MV-4-11 (cell line): ENCODE measurements around the gene PEX26.
A peak's percentile ranks its signal among the peaks of the same experiment; 100 is the strongest.
"Not testable (repeated sequence)": the region's sequence is repeated elsewhere in the genome, so short reads cannot be mapped to it uniquely, and the experiment has no call there.

ENCODE experiments used
- DNase-seq: peaks from one replicate; lab custom pipeline; 2025; lab: John Stamatoyannopoulos, UW

PEX26 gene

GRCh38 chr22:18056807-18057474 is 20.8 kb upstream of the PEX26 start:
- no peak for DNase-seq

GRCh38 chr22:18057568-18058209 is 20.1 kb upstream of the PEX26 start:
- DNase-seq, result peak; percentile 65

- no peak for DNase-seq
Measured at GRCh38 chr22:18058371-18059093, 19.3 kb upstream of the PEX26 start.

- DNase-seq, result no peak
Measured at GRCh38 chr22:18059094-18059417, 18.7 kb upstream of the PEX26 start.

GRCh38 chr22:18059473-18059872 is 18.3 kb upstream of the PEX26 start:
- DNase-seq, result no peak

- DNase-seq, result no peak
Measured at GRCh38 chr22:18059991-18060390, 17.8 kb upstream of the PEX26 start.

GRCh38 chr22:18060646-18061620 is 16.9 kb upstream of the PEX26 start:
- DNase-seq, result no peak

- no peak for DNase-seq
Measured at GRCh38 chr22:18062421-18062820, 15.4 kb upstream of the PEX26 start.

GRCh38 chr22:18063306-18063705 is 14.5 kb upstream of the PEX26 start:
- no peak for DNase-seq

GRCh38 chr22:18063715-18064114 is 14.1 kb upstream of the PEX26 start:
- DNase-seq, result not testable (repeated sequence)

GRCh38 chr22:18064636-18065035 is 13.2 kb upstream of the PEX26 start:
- DNase-seq, result no peak

- DNase-seq, result no peak
Measured at GRCh38 chr22:18065256-18065655, 12.5 kb upstream of the PEX26 start.

- DNase-seq, result peak; percentile 79
Measured at GRCh38 chr22:18066181-18066859, 11.5 kb upstream of the PEX26 start.

GRCh38 chr22:18067121-18067520 is 10.7 kb upstream of the PEX26 start:
- DNase-seq, result no peak

- DNase-seq, result no peak
Measured at GRCh38 chr22:18067548-18068341, 10.0 kb upstream of the PEX26 start.

- DNase-seq, result no peak
Measured at GRCh38 chr22:18068381-18068988, 9.3 kb upstream of the PEX26 start.

GRCh38 chr22:18069041-18069440 is 8.7 kb upstream of the PEX26 start:
- peak; percentile 26 for DNase-seq

- no peak for DNase-seq
Measured at GRCh38 chr22:18070041-18070440, 7.7 kb upstream of the PEX26 start.

GRCh38 chr22:18070556-18071306 is 7.1 kb upstream of the PEX26 start:
- no peak for DNase-seq
